Measurements from ENCODE around the gene ZNF529. TPM values are rescaled to one million over a fixed set of nuclear protein-coding genes. Genes with fewer than 3 reads are reported as not detected.

ZNF529 gene
- total and polyA plus RNA-seq, 2 of the 8 experiments (the other 6 are each of a cell fraction or from before 2014, with no cell fraction given) = 8.4 to 14.1 TPM

DNA sequence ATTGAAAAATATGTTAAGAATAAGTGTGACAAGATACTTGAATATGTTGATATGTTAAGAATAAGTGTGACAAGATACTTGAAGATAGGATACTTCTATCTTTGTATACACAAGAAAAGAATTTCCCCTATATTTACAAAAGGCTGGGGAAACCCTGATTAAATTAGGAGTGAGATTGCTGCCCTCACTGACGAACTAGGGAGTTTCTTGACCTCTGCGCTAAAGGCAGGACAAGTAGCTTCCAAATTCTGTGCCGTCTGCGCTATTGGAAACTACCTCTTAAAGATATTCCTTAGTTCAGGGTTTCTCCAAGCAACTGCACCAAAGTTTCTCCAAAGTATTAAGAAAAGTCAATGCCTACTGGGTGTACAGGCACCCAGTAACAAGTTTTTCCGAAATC lies 45.8 kb downstream of the ZNF529 start (continued):
- no peak for TF ChIP-seq TEAD4 (IDR thresholded peaks at IDR 0.05; ENCODE audit: low read depth, low read length)
